ENCODE data around the gene AGAP2.

The AGAP2 gene

GRCh38 chr12:57763881-57764661, 25.5 kb upstream of the AGAP2 start:
- TF ChIP-seq CTCF (IDR thresholded peaks at IDR 0.05; ENCODE audit: low read depth, low read length, missing control alignments) = no peak
- H3K4me3 ChIP-seq (ENCODE audit: low read depth, low read length) = no peak overlapping the region
- no peak for DNase-seq (ENCODE audit: low read depth)

GRCh38 chr12:57762463-57762862, 23.9 kb upstream of the AGAP2 start:
- no peak for DNase-seq (ENCODE audit: low read depth)
- H3K4me3 ChIP-seq (ENCODE audit: low read depth, low read length) = no peak overlapping the region

GRCh38 chr12:57761391-57761998, 23.0 kb upstream of the AGAP2 start:
- TF ChIP-seq CTCF (IDR thresholded peaks at IDR 0.05; ENCODE audit: low read depth, low read length, missing control alignments) = no peak
- no peak overlapping the region for H3K4me3 ChIP-seq (ENCODE audit: low read depth, low read length)
- no peak for DNase-seq (ENCODE audit: low read depth)

More at GRCh38 chr12:57762463-57762862, 23.9 kb upstream of the AGAP2 start:
- TF ChIP-seq CTCF (IDR thresholded peaks at IDR 0.05; ENCODE audit: low read depth, low read length, missing control alignments) = no peak

GRCh38 chr12:57760347-57760982, 21.9 kb upstream of the AGAP2 start:
- H3K4me3 ChIP-seq (ENCODE audit: low read depth, low read length) = no peak overlapping the region
- TF ChIP-seq CTCF (IDR thresholded peaks at IDR 0.05; ENCODE audit: low read depth, low read length, missing control alignments) = no peak
- no peak for DNase-seq (ENCODE audit: low read depth)

GRCh38 chr12:57759360-57759980, 20.9 kb upstream of the AGAP2 start:
- H3K4me3 ChIP-seq (ENCODE audit: low read depth, low read length) = no peak overlapping the region
- TF ChIP-seq CTCF (IDR thresholded peaks at IDR 0.05; ENCODE audit: low read depth, low read length, missing control alignments) = peak; percentile 65
- no peak for DNase-seq (ENCODE audit: low read depth)

- no peak for DNase-seq (ENCODE audit: low read depth)
- TF ChIP-seq CTCF (IDR thresholded peaks at IDR 0.05; ENCODE audit: low read depth, low read length, missing control alignments) = no peak
- H3K4me3 ChIP-seq (ENCODE audit: low read depth, low read length) = no peak overlapping the region
Observed at GRCh38 chr12:57758552-57759359, 20.2 kb upstream of the AGAP2 start.
